H1 (cell line): ENCODE data around the gene YAP1. TPM values are rescaled to one million over a fixed set of nuclear protein-coding genes. Genes with fewer than 3 reads are reported as not detected.

Experiments
- BACH1 ChIP-seq: IDR thresholded peaks from 2 replicates; pipeline ENCODE4 v1.6.1; 2012; ENCODE audit warnings: low read length, improper control_type of control experiment
- BRCA1 ChIP-seq: IDR thresholded peaks from 2 replicates; pipeline ENCODE4 v1.6.1; 2012; ENCODE audit warnings: low read depth, low read length, improper control_type of control experiment
- CBX5 ChIP-seq: fragments of 300-800, 300-1000 bp; sonication (generic); IDR thresholded peaks from 2 replicates; pipeline ENCODE4 v1.7.1; 2016; ENCODE audit warnings: antibody characterized with exemption, low read length, low read depth
- CHD1 ChIP-seq: IDR thresholded peaks from 2 replicates; pipeline ENCODE4 v1.6.1; 2012; ENCODE audit warnings: low read depth, low read length, improper control_type of control experiment
- CREB1 ChIP-seq: IDR thresholded peaks from 2 replicates; pipeline ENCODE4 v1.6.1; 2012; ENCODE audit warnings: inconsistent platforms
- EZH2 ChIP-seq: fragments of 200-600 bp; sonication (generic); IDR thresholded peaks from 2 replicates; pipeline ENCODE4 v1.7.1; 2012; ENCODE audit warnings: low read depth, mild to moderate bottlenecking, moderate library complexity, low read length, inconsistent platforms; ENCODE audit not compliant: severe bottlenecking
- FOSL1 ChIP-seq: IDR thresholded peaks from 2 replicates; pipeline ENCODE4 v1.6.1; 2011; ENCODE audit warnings: mild to moderate bottlenecking, low read depth, low read length, moderate library complexity; ENCODE audit not compliant: insufficient read depth
- GTF2F1 ChIP-seq: IDR thresholded peaks from 2 replicates; pipeline ENCODE4 v1.6.1; 2012; ENCODE audit warnings: low read depth, low read length, improper control_type of control experiment, borderline replicate concordance
- JUND ChIP-seq: IDR thresholded peaks from 2 replicates; pipeline ENCODE4 v1.6.1; 2011; ENCODE audit warnings: mild to moderate bottlenecking, improper control_type of control experiment, low read length
- KDM5A ChIP-seq: fragments of 200-600 bp; IDR thresholded peaks from 2 replicates; pipeline ENCODE4 v1.7.1; 2012; ENCODE audit warnings: mild to moderate bottlenecking, low read length, inconsistent platforms, mixed read lengths
- NRF1 ChIP-seq: IDR thresholded peaks from 2 replicates; pipeline ENCODE4 v1.6.1; 2011; ENCODE audit warnings: mild to moderate bottlenecking, low read depth, low read length, improper control_type of control experiment
- PHF8 ChIP-seq: fragments of 200-600 bp; sonication (generic); conservative IDR thresholded peaks from 2 replicates; pipeline ENCODE4 v1.7.1; 2012; ENCODE audit warnings: low read depth, mild to moderate bottlenecking, inconsistent platforms, low read length, moderate library complexity
- POLR2A ChIP-seq, 2 experiments: IDR thresholded peaks; 1 replicate in 1 of 2; 2 replicates in 1 of 2; pipeline ENCODE4 v1.6.1; 2011; ENCODE audit warnings: low read depth in 2 of 2, low read length in 2 of 2, mild to moderate bottlenecking in 2 of 2; ENCODE audit errors: control extremely low read depth in 1 of 2
- POLR2AphosphoS5 ChIP-seq: IDR thresholded peaks from 2 replicates; pipeline ENCODE4 v1.6.1; 2011; ENCODE audit warnings: low read depth, low read length
- SAP30 ChIP-seq: fragments of 300-600 bp; sonication (generic); IDR thresholded peaks from 2 replicates; pipeline ENCODE4 v1.7.1; 2012; ENCODE audit warnings: low read length, moderate library complexity, mild to moderate bottlenecking, inconsistent platforms; ENCODE audit not compliant: insufficient read depth, insufficient replicate concordance
- SIN3A ChIP-seq, 2 experiments: IDR thresholded peaks in 1 of 2; conservative IDR thresholded peaks in 1 of 2; 2 replicates each; pipeline ENCODE4 v1.6.1; 2011 to 2012; ENCODE audit warnings: low read length in 2 of 2, improper control_type of control experiment in 1 of 2, low read depth in 1 of 2, mild to moderate bottlenecking in 1 of 2
- SIX5 ChIP-seq: IDR thresholded peaks from 2 replicates; pipeline ENCODE4 v1.6.1; 2011; ENCODE audit warnings: mild to moderate bottlenecking, low read depth, low read length
- SP1 ChIP-seq: IDR thresholded peaks from 2 replicates; pipeline ENCODE4 v1.6.1; 2011; ENCODE audit warnings: low read depth, low read length
- SP2 ChIP-seq: IDR thresholded peaks from 2 replicates; pipeline ENCODE4 v1.6.1; 2012; ENCODE audit warnings: mild to moderate bottlenecking, low read length, inconsistent platforms
- SRF ChIP-seq: IDR thresholded peaks from 2 replicates; pipeline ENCODE4 v1.6.1; 2011; ENCODE audit warnings: mild to moderate bottlenecking, low read depth, low read length, moderate library complexity
- SUZ12 ChIP-seq: fragments of 200-600 bp; sonication (generic); IDR thresholded peaks from 2 replicates; pipeline ENCODE4 v1.6.1; 2012; ENCODE audit warnings: mild to moderate bottlenecking, inconsistent platforms, low read length, moderate library complexity, mixed read lengths
- TCF12 ChIP-seq: IDR thresholded peaks from 2 replicates; pipeline ENCODE4 v1.6.1; 2011; ENCODE audit warnings: low read depth, mild to moderate bottlenecking, low read length
- polyA plus RNA-seq, 7 experiments: library from polyadenylated mRNA; depleted of rRNA in 3 of 7; stranded (reverse) in 5 of 7; unstranded in 2 of 7; fragments of >200 nt in 5 of 7; fragments of 200-250 nt in 2 of 7; gene quantifications; 1 replicate in 5 of 7; 2 replicates in 1 of 7; 4 replicates in 1 of 7; pipeline versions ENCODE4 v1.2.1 to v1.2.3, GENCODE V29; 2011 to 2013; ENCODE audit warnings: missing spikeins in 2 of 7, mixed read lengths in 2 of 7
- total RNA-seq: library from RNA; stranded (reverse); fragmentation: NEBNext Ultra II Directional; extraction: Animal tissue kit (Norgen Biotek cat#: 25700); gene quantifications from 2 replicates; pipeline ENCODE4 v1.2.1, GENCODE V29; 2021
- TF ChIP-seq, protein P1 (sequence below): IDR thresholded peaks from 2 replicates; pipeline ENCODE4 v1.6.1; 2012; ENCODE audit warnings: inconsistent platforms
- TF ChIP-seq, protein P2 (sequence below): IDR thresholded peaks from 2 replicates; pipeline ENCODE4 v1.6.1; 2011; ENCODE audit warnings: low read length, improper control_type of control experiment

The YAP1 gene
- total and polyA plus RNA-seq, 2 of the 8 experiments (the other 6 are each of a cell fraction or from before 2014, with no cell fraction given): 62.0 to 108 TPM

DNA sequence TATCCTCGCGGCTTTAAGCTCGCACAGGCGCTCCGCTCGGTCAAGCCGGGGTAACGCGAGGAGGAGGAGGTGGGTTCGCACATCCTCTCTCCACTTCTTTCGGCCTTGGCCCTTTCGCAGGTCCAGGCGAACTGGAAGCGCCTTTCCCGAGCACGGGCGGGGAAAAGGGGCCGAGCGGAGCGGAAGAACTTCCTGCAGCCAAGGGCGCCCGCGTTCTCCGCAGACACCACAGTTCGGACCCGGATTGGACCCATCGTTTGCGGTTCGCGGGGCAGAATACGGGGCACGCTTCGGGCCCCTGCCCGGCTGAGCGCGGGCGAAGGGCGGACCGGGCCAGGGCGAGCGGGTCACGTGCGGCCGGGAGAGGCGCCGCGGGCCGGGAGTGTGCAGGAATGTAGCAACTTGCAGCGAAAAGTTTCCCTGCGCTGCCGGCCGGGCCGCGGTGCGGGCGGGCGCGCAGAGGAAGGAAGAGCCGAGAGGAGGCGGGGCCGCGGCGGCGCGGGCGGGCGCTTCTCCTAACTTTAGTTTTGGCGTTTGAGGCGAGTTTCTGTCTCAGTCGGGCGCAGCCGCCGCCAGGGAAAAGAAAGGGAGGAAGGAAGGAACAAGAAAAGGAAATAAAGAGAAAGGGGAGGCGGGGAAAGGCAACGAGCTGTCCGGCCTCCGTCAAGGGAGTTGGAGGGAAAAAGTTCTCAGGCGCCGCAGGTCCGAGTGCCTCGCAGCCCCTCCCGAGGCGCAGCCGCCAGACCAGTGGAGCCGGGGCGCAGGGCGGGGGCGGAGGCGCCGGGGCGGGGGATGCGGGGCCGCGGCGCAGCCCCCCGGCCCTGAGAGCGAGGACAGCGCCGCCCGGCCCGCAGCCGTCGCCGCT is at the start of gene YAP1 (continued):
- no peak for TF ChIP-seq SUZ12
- no peak for TF ChIP-seq KDM5A
- no peak for TF ChIP-seq SP1
- no peak for TF ChIP-seq BRCA1
- no peak for TF ChIP-seq SRF
- TF ChIP-seq CHD1: no peak
- TF ChIP-seq POLR2A (IDR thresholded peaks at IDR 0.05; ENCODE audit: control extremely low read depth in 1 of 2, low read depth in 2 of 2, low read length in 2 of 2): peak in 1 of 2 experiments; percentile 78; a peak in 2 of 3 replicates
- peak; percentile 70 for TF ChIP-seq PHF8
- no peak for TF ChIP-seq EZH2
- no peak for TF ChIP-seq TCF12
- TF ChIP-seq SIX5: no peak
- peak in 1 of 2 experiments; percentile 10; a peak in 1 of 4 replicates for TF ChIP-seq SIN3A (conservative IDR thresholded peaks at IDR 0.05 in 1 of 2, IDR thresholded peaks at IDR 0.05 in 1 of 2; ENCODE audit: low read depth in 1 of 2, low read length in 2 of 2)
- no peak for TF ChIP-seq NRF1
- peak; percentile 76; the same call in 1 of the 2 replicates for TF ChIP-seq POLR2AphosphoS5
- TF ChIP-seq SP2: no peak
- no peak; the same call in 1 of the 2 replicates for TF ChIP-seq GTF2F1
- TF ChIP-seq, protein P1, sequence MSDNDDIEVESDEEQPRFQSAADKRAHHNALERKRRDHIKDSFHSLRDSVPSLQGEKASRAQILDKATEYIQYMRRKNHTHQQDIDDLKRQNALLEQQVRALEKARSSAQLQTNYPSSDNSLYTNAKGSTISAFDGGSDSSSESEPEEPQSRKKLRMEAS: peak; percentile 86
- TF ChIP-seq JUND: no peak
- no peak for TF ChIP-seq CREB1
- no peak for TF ChIP-seq FOSL1
- no peak for TF ChIP-seq BACH1
- no peak for TF ChIP-seq CBX5
- TF ChIP-seq SAP30: no peak
- TF ChIP-seq, protein P2, sequence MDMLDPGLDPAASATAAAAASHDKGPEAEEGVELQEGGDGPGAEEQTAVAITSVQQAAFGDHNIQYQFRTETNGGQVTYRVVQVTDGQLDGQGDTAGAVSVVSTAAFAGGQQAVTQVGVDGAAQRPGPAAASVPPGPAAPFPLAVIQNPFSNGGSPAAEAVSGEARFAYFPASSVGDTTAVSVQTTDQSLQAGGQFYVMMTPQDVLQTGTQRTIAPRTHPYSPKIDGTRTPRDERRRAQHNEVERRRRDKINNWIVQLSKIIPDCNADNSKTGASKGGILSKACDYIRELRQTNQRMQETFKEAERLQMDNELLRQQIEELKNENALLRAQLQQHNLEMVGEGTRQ: peak; percentile 85
